Tibial artery (tissue), 4 donors: Measurements from ENCODE around the gene TENT5A.

ENCODE experiments used
- DNase-seq, 2 donors: peaks; one replicate each; pipeline ENCODE4 v3.0.0-alpha.2; 2019
- H3K27ac ChIP-seq, 2 donors: fragments of 200-600 bp; sonication (generic) in 1 of 2; 1 replicate in 1 of 2; 2 replicates in 1 of 2; pipeline ENCODE4 v1.5.1; 2018 to 2019; ENCODE audit warnings: mild to moderate bottlenecking in 1 of 2
- H3K27me3 ChIP-seq, 2 donors: fragments of 200-600 bp; sonication (generic) in 1 of 2; one replicate each; pipeline versions ENCODE4 v1.5.1 to v1.6.0; 2016 to 2019
- H3K36me3 ChIP-seq, 3 donors: fragments of 200-600 bp; sonication (generic) in 2 of 3; one replicate each; pipeline ENCODE4 v1.5.1; 2016 to 2019; ENCODE audit warnings: mild to moderate bottlenecking in 2 of 3
- H3K4me1 ChIP-seq, 4 donors: fragments of 200-600 bp; sonication (generic) in 2 of 4; 1 replicate in 3 of 4; 2 replicates in 1 of 4; pipeline ENCODE4 v1.5.1; 2016 to 2019
- H3K4me3 ChIP-seq, 2 donors: fragments of 200-600 bp; sonication (generic) in 1 of 2; 1 replicate in 1 of 2; 2 replicates in 1 of 2; pipeline ENCODE4 v1.5.1; 2018 to 2019; ENCODE audit warnings: mild to moderate bottlenecking in 2 of 2
- H3K9me3 ChIP-seq, 3 donors: fragments of 200-600 bp; sonication (generic) in 1 of 3; one replicate each; pipeline ENCODE4 v1.5.1; 2016 to 2019
- CTCF ChIP-seq, 2 experiments: fragments of 200-600 bp in 1 of 2; fragments of 450-650 bp in 1 of 2; IDR thresholded peaks; one replicate each; pipeline ENCODE4 v1.5.1; 2017 to 2019; ENCODE audit warnings: antibody characterized with exemption in 2 of 2, mild to moderate bottlenecking in 1 of 2, moderate library complexity in 1 of 2
- intact Hi-C: fragments of 100-400 bp; cut with DNase I; formaldehyde crosslinking; loops from one replicate; pipeline ENCODE4 v1.15.0; 2023; ENCODE audit warnings: low total_unique reads

TENT5A gene

DNA sequence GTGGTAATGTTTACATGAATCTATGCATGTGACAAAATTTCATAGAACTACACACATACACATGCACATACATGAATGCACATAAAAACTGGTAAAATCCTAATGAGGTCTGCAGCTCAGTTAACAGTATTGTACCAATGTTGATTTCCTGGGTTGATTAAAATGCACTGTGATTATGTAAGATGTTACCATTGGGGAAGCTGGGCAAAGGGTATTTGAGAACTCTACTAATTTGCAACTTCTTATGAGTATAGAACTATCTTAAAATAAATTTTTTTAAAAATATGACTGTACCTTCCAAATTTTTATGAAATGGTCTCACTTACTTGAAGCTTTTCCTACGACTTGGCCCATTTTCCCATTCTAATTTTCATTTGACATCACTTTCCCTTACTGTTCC is 43.4 kb upstream of the TENT5A start:
- Histone ChIP-seq H3K9me3 (no peaks in the 10 kb centered on the region), H3K4me1 (no peaks in the 10 kb centered on the region), H3K4me3 (no peak overlapping the region), H3K27ac (no peak overlapping the region), H3K27me3 (no peaks in the 10 kb centered on the region), H3K36me3 (no peaks in the 10 kb centered on the region)
- no peak for DNase-seq
- intact Hi-C loops, result no loop called here
- no peak for TF ChIP-seq CTCF (IDR thresholded peaks at IDR 0.05)

- TF ChIP-seq CTCF (IDR thresholded peaks at IDR 0.05), result no peak
- intact Hi-C loops, result no loop called here
These were observed 41.5 kb upstream of the TENT5A start for GRCh38 chr6:81793821-81794475.

DNA sequence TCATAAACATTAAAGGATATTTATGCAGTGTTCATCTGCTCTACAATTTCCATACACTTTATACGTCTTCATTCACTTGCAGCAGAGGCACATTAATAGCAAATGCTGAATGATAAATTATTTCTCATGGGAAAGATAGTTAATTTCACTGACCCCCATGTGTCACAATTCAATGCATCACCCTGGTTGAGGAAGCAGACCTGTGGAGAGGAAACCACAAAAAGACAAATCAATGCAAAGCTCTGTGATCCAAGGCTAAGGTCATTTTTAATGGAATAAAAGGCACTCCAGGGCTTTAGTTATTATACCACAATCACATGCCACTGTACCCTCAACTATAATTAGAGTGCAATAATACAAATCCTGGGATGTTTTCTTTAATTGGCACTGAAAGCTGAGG is 40.3 kb upstream of the TENT5A start:
- H3K27ac ChIP-seq, result no peak overlapping the region
- TF ChIP-seq CTCF (IDR thresholded peaks at IDR 0.05), result no peak
- peaks cover 0 to 12% (median 2%) of the 10 kb centered on the region in 4 donors for H3K4me1 ChIP-seq
- no peaks in the 10 kb centered on the region for H3K27me3 ChIP-seq
- H3K36me3 ChIP-seq, result no peaks in the 10 kb centered on the region
- intact Hi-C loops, result no loop called here
- no peak for DNase-seq
- no peaks in the 10 kb centered on the region for H3K9me3 ChIP-seq
- H3K4me3 ChIP-seq, result no peak overlapping the region

More at GRCh38 chr6:81793821-81794475, 41.5 kb upstream of the TENT5A start:
- H3K36me3 ChIP-seq, result no peaks in the 10 kb centered on the region
- no peak for DNase-seq
- H3K4me3 ChIP-seq, result no peak overlapping the region
- H3K27me3 ChIP-seq, result no peaks in the 10 kb centered on the region
- H3K4me1 ChIP-seq, result peaks cover 0 to 1% (median 0%) of the 10 kb centered on the region in 4 donors
- H3K9me3 ChIP-seq, result no peaks in the 10 kb centered on the region
- H3K27ac ChIP-seq, result no peak overlapping the region

GRCh38 chr6:81791756-81792155 is 39.3 kb upstream of the TENT5A start:
- H3K9me3 ChIP-seq, result no peaks in the 10 kb centered on the region
- H3K4me1 ChIP-seq, result peaks cover 0 to 23% (median 7%) of the 10 kb centered on the region in 4 donors
- no peaks in the 10 kb centered on the region for H3K27me3 ChIP-seq
- no peaks in the 10 kb centered on the region for H3K36me3 ChIP-seq
- DNase-seq, result no peak
- TF ChIP-seq CTCF (IDR thresholded peaks at IDR 0.05), result no peak
- no peak overlapping the region for H3K27ac ChIP-seq
- intact Hi-C loops, result no loop called here
- H3K4me3 ChIP-seq, result no peak overlapping the region

DNA sequence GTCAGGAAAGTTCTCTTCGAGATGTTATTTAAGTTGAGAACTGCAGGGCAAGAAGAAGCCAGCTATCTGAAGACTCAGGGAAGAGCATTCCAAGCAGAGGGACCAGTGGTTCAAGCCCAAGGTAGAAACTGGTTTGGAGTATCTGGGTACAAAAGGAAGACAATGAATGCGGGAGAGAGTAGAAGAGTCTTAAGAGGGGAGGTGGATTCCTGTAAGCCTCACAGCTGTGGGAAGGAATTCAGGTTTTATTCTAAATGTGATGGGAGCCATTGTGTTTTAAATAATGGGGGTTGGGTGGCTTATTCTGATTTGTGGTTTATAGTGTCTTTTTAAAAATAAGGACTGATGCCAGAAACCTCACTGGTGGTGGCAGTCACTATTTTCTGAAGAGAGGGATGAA is 37.6 kb upstream of the TENT5A start:
- Histone ChIP-seq H3K9me3 (no peaks in the 10 kb centered on the region), H3K36me3 (no peaks in the 10 kb centered on the region), H3K4me3 (no peak overlapping the region), H3K27me3 (no peaks in the 10 kb centered on the region), H3K4me1 (peaks cover 0 to 29% (median 7%) of the 10 kb centered on the region in 4 donors), H3K27ac (no peak overlapping the region)
- intact Hi-C loops, result no loop called here
- DNase-seq, result no peak
- TF ChIP-seq CTCF (IDR thresholded peaks at IDR 0.05), result no peak

DNA sequence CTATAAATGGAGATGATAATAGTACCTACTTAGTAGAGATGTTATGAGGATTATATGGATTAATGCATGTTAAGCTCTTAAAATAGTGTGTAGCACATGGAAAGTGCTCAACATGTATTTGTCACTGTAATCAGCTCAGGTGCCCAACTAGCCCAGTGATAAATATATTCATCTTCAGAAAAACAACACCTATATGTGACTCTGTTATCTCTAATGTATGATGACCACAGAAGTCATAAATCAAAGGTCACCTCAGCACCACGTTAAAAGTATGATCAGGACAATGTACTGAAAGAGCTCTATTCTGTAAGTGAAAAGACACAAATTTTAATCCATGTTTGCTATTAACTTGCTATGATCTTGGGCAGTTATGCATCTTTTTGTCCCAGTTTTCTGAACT is 36.8 kb upstream of the TENT5A start:
- no peak overlapping the region for H3K27ac ChIP-seq

More for the DNA sequence above, 36.8 kb upstream of the TENT5A start:
- intact Hi-C loops, result no loop called here
- DNase-seq, result no peak
- Histone ChIP-seq H3K4me1 (peaks cover 0 to 29% (median 7%) of the 10 kb centered on the region in 4 donors), H3K36me3 (no peaks in the 10 kb centered on the region), H3K9me3 (no peaks in the 10 kb centered on the region), H3K27me3 (no peaks in the 10 kb centered on the region), H3K4me3 (no peak overlapping the region)
- TF ChIP-seq CTCF (IDR thresholded peaks at IDR 0.05), result no peak
